Fibroblast of pulmonary artery (primary cell): Measurements from ENCODE around the gene FKBP9.
"Not testable (repeated sequence)": the region's sequence is repeated elsewhere in the genome, so short reads cannot be mapped to it uniquely, and the experiment has no call there.

ENCODE experiments used
- DNase-seq: peaks from one replicate; pipeline ENCODE4 v3.0.0-alpha.2; 2010; ENCODE audit warnings: low read depth
- H3K4me3 ChIP-seq: replicated peaks from 2 replicates; pipeline ENCODE4 v1.5.1; 2011; ENCODE audit warnings: low read depth, mild to moderate bottlenecking, control low read depth, low read length, moderate library complexity
- CTCF ChIP-seq: IDR thresholded peaks from 2 replicates; pipeline ENCODE4 v1.5.1; 2011; ENCODE audit warnings: mild to moderate bottlenecking, control low read depth, low read length, inconsistent platforms; ENCODE audit errors: missing control alignments

FKBP9 gene

GRCh38 chr7:32952876-32953275 lies 4.4 kb upstream of the FKBP9 start:
- H3K4me3 ChIP-seq: no peak overlapping the region
- no peak for DNase-seq
- TF ChIP-seq CTCF: no peak

GRCh38 chr7:32958046-32959025 lies 1.1 kb downstream of the FKBP9 start:
- DNase-seq: peak; percentile 82
- peak overlapping the region; percentile 70 for H3K4me3 ChIP-seq
- TF ChIP-seq CTCF: no peak

DNA sequence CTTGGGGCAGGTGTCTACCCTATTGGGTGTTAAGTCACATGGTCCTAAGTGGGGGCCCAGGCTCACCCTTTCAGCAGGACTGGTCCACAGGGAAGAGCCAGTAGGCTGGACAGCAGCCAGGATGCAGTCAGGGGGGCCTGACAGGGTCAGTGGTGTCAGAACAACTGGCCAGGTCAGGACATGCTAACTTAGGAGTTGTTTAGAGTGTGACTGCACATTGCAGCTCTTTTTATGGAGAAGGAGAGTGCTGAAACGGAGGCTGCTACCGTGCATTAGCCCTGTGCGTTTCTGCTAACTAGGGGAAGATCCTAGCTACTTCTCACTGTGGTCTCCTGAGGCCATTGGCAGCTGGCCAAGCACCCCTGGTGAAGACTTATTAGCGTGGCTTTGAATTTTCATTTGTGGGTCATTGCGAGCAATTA lies 6.7 kb downstream of the FKBP9 start:
- not testable (repeated sequence) for DNase-seq, H3K4me3 ChIP-seq

DNA sequence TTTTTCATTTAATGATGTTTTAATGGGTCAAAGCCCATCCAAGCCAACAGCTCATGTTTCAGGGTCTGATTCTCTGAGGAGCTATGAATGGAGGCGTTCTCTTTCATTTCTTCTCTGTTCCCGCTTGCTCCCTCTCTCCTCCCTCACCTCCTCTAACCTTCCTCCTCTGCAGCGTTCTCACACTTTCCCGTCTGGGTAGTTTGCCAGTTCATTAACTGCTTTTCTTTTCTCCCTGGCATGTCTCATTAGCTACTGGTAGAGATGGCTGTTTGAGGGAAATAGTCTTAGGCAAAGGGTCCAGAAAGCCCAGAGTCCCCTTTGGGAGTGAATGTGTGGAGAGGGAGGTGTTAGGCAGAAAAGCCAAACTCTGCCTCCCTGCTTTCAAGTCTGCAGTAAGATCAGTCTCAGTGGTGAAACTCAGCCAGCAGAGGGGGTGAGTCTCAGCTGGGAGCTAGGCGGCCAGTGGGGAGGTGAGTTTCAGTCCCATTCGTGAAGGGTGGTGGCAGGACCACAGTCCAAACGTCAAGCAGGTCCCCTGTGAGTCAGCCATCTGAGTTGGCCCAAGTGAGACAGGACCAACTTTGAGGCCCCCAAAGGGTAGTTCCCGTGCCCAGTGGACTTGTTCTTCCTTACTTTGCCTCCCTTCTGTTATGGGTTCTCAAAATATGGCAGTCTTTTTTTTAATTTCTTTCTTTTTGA lies 7.4 kb downstream of the FKBP9 start:
- H3K4me3 ChIP-seq: not testable (repeated sequence)
- peak; percentile 21 for DNase-seq
- TF ChIP-seq CTCF: peak; percentile 28

- not testable (repeated sequence) for H3K4me3 ChIP-seq, DNase-seq
Measured at GRCh38 chr7:32966489-32967267, 9.4 kb downstream of the FKBP9 start.

DNA sequence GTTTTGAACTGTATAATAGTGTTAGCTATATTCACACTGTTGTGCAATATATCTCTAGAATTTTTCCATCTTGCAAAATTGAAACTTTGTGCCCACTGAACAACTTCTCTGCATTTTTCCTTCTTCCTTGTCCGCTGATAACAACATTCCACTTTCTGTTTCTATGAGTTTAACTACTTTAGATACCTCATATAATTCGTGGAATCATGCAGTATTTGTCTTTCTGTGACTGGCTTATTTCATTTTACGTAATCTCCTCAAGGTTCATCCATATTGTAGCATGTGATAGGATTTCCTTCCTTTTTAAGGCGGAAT lies 10.0 kb downstream of the FKBP9 start:
- not testable (repeated sequence) for H3K4me3 ChIP-seq
- peak; percentile 10 for DNase-seq

DNA sequence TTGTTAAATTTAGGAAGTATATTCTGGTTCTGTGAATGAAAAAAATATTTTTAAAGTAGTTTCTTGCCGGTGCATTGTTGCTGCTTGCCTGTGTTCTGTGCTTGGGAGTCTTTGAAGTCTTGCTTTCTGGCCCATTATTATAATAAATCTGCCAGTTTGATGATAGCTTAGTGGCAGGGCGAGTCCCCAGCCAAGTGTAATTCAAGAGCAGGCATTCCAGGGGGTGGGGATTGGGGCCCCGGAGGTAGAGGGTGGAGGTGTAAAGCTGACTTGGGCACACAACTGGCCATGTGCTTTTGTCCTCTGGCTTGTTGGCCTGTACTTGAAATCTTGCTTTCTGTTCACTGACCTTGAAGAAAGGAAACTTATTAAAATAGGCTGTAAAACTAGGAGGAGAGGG lies 14.7 kb downstream of the FKBP9 start:
- DNase-seq, H3K4me3 ChIP-seq: not testable (repeated sequence)

GRCh38 chr7:32977159-32977558 lies 19.9 kb downstream of the FKBP9 start:
- not testable (repeated sequence) for H3K4me3 ChIP-seq
- peak; percentile 44 for DNase-seq

DNA sequence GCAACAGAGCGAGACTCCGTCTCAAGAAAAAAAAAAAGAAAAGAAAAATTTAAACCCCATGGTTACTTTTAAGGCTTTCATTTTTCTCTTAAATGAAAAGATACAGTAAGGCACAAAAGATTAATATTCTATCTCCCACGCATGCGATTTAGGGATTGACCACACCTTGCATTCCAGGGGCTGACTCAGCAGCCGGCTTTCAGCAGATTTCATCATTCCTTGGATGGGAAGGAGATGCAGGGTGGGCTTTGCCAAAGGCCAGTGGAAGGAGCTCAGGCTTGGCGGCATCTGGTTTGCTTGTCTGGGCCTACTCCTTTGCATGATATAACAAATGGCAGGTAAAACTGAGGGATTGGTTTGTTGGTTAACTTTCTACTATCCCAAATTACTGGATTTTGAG lies 22.0 kb downstream of the FKBP9 start:
- peak; percentile 75 for DNase-seq
- not testable (repeated sequence) for H3K4me3 ChIP-seq

GRCh38 chr7:32979902-32980301 lies 22.7 kb downstream of the FKBP9 start:
- not testable (repeated sequence) for H3K4me3 ChIP-seq

GRCh38 chr7:32988148-32988547 lies 30.9 kb downstream of the FKBP9 start:
- DNase-seq, H3K4me3 ChIP-seq: not testable (repeated sequence)

More at GRCh38 chr7:32979902-32980301, 22.7 kb downstream of the FKBP9 start:
- not testable (repeated sequence) for DNase-seq

- not testable (repeated sequence) for H3K4me3 ChIP-seq
- peak; percentile 8 for DNase-seq
Measured at GRCh38 chr7:32991068-32991585, 33.9 kb downstream of the FKBP9 start.

DNA sequence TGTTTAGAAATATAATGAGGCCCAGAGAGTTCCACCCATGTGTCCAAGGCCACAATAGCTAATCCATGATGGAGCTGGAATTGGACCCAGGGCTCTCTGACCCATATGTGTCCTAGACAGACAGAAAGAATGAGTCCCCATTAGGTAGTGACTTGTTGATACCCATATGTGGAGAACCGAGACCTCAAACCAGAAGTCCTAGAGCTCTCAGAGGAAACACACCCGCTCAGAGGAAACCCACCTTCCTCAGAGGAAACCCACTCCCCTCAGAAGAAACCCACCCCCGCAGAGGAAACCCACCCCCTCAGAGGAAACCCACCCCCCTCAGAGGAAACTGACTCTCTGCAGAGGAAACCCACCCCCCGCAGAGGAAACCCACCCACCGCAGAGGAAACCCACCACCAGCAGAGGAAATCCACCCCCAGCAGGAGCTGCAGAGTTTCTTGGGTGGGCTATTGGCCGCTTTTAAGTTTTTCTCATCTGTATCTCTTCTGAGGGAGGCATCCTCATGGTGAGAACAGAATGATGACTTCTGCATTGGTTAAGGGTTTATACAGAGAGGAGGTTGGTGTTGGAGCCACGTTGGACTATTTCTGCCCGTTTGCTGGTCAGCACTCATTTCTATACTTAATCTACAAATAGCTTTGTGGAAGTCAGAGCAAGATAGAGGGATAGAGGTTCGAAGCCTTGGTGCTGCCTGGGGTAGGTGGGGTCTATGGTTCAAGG lies 34.9 kb downstream of the FKBP9 start:
- DNase-seq, H3K4me3 ChIP-seq: not testable (repeated sequence)

DNA sequence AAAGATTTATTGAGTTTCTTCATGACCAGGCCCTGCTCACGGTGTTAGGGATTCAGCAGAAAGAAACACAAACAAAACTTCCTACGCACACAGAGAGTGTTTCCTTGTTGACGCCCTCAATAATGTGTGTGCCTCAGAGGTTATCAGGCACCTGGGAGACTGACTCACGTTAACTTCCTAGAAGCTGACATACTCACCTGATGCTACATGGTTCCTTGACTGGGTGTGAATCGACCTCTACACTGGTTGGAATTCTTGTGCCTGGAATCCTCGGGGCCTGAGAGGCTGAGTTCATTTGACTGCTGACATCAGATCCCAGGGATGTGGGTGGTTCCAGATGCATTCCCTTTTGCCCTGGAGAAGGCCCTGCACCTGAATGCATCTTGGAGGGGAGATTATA lies 35.5 kb downstream of the FKBP9 start:
- not testable (repeated sequence) for DNase-seq, H3K4me3 ChIP-seq
